Keratinocyte (primary cell): ENCODE measurements around the gene ARL6IP5. TPM values are rescaled to one million over a fixed set of nuclear protein-coding genes. Genes with fewer than 3 reads are reported as not detected.
A peak's percentile ranks its signal among the peaks of the same experiment; 100 is the strongest.

ENCODE experiments used
- DNase-seq: peaks from one replicate; pipeline ENCODE4 v3.0.0-alpha.2; 2011; ENCODE audit warnings: low read depth, missing footprints, low spot score
- FAIRE-seq: peaks from 2 replicates; lab custom pipeline; 2011; peaks lifted over from hg19 to GRCh38; lab: Jason Lieb, UNC
- H2AFZ ChIP-seq: 2 replicates; pipeline ENCODE4 v1.6.0; 2012; ENCODE audit warnings: low read length, control low read depth, inconsistent platforms; ENCODE audit not compliant: control insufficient read depth
- H3K27ac ChIP-seq: 2 replicates; pipeline ENCODE4 v1.5.1; 2011; ENCODE audit warnings: low read length; ENCODE audit not compliant: control insufficient read depth, insufficient read depth
- H3K27me3 ChIP-seq: 3 replicates; pipeline ENCODE4 v1.6.0; 2011; ENCODE audit warnings: low read length; ENCODE audit not compliant: control insufficient read depth, insufficient read depth; ENCODE audit errors: extremely low read depth
- H3K36me3 ChIP-seq, 2 experiments: 2 replicates in 1 of 2; 3 replicates in 1 of 2; pipeline ENCODE4 v1.5.1; 2011; ENCODE audit warnings: low read length in 2 of 2, mild to moderate bottlenecking in 1 of 2; ENCODE audit not compliant: control insufficient read depth in 2 of 2, insufficient read depth in 2 of 2; ENCODE audit errors: extremely low read depth in 1 of 2
- H3K4me1 ChIP-seq: 3 replicates; pipeline ENCODE4 v1.5.1; 2011; ENCODE audit warnings: low read length; ENCODE audit not compliant: control insufficient read depth, insufficient read depth; ENCODE audit errors: extremely low read depth
- H3K4me2 ChIP-seq: 3 replicates; pipeline ENCODE4 v1.6.0; 2011; ENCODE audit warnings: low read depth, low read length; ENCODE audit not compliant: control insufficient read depth, insufficient read depth; ENCODE audit errors: extremely low read depth
- H3K4me3 ChIP-seq, 3 experiments: fragments of 200-600 bp in 1 of 3; sonication (generic) in 1 of 3; 2 replicates in 2 of 3; 3 replicates in 1 of 3; pipeline ENCODE4 v1.5.1; 2011 to 2016; ENCODE audit warnings: low read length in 3 of 3, mild to moderate bottlenecking in 3 of 3, control low read depth in 2 of 3, inconsistent platforms in 1 of 3, low read depth in 1 of 3, mixed read lengths in 1 of 3, mixed run types in 1 of 3, moderate library complexity in 1 of 3; ENCODE audit not compliant: control insufficient read depth in 2 of 3, insufficient read depth in 2 of 3; ENCODE audit errors: extremely low read depth in 1 of 3
- H3K79me2 ChIP-seq: 2 replicates; pipeline ENCODE4 v1.6.0; 2012; ENCODE audit warnings: low read length; ENCODE audit not compliant: control insufficient read depth, insufficient read depth
- H3K9ac ChIP-seq: 3 replicates; pipeline ENCODE4 v1.6.0; 2011; ENCODE audit warnings: low read length; ENCODE audit not compliant: control insufficient read depth, insufficient read depth; ENCODE audit errors: extremely low read depth
- H3K9me1 ChIP-seq: 3 replicates; pipeline ENCODE4 v1.6.0; 2011; ENCODE audit warnings: low read length; ENCODE audit not compliant: control insufficient read depth, insufficient read depth; ENCODE audit errors: extremely low read depth
- H3K9me3 ChIP-seq: 2 replicates; pipeline ENCODE4 v1.5.1; 2012; ENCODE audit warnings: low read depth, low read length; ENCODE audit not compliant: control insufficient read depth
- H4K20me1 ChIP-seq: 3 replicates; pipeline ENCODE4 v1.6.0; 2011; ENCODE audit warnings: low read length; ENCODE audit not compliant: control insufficient read depth, insufficient read depth; ENCODE audit errors: extremely low read depth
- EZH2 ChIP-seq: IDR thresholded peaks from one replicate; pipeline ENCODE4 v1.6.1; 2012; ENCODE audit warnings: inconsistent platforms, mild to moderate bottlenecking, low read length, moderate library complexity
- dilution Hi-C: fragments of 300-500 bp; cut with MboI; formaldehyde crosslinking; loops from one replicate; pipeline ENCODE4 v1.7.0; 2020; ENCODE audit warnings: low sequenced_read_pairs; ENCODE audit not compliant: extremely low pct_ligation_motif_present
- polyA plus RNA-seq, 5 experiments: library from polyadenylated mRNA; depleted of rRNA in 3 of 5; stranded (reverse) in 3 of 5; stranded (forward) in 1 of 5; unstranded in 1 of 5; fragments of >200 nt; gene quantifications; 1 replicate in 1 of 5; 2 replicates in 3 of 5; 3 replicates in 1 of 5; pipeline versions ENCODE4 v1.2.1 to v1.2.3, GENCODE V29; 2011 to 2012; ENCODE audit warnings: missing spikeins in 2 of 5, low read depth in 1 of 5, low replicate concordance in 1 of 5
- TF ChIP-seq, protein P1 (sequence below), 3 experiments: IDR thresholded peaks in 1 of 3; conservative IDR thresholded peaks in 1 of 3; optimal IDR thresholded peaks in 1 of 3; 2 replicates in 2 of 3; 3 replicates in 1 of 3; pipeline versions ENCODE3 to v1.5.1; 2011; ENCODE audit warnings: low read length in 3 of 3, mild to moderate bottlenecking in 3 of 3, moderate library complexity in 2 of 3, control low read depth in 1 of 3, inconsistent platforms in 1 of 3; ENCODE audit not compliant: insufficient read depth in 2 of 3; ENCODE audit errors: extremely low read depth in 1 of 3

Gene ARL6IP5
- polyA plus RNA-seq, 1 donor (not counting 4 experiments of a cell fraction or from before 2014, with no cell fraction given) = 112 TPM

DNA sequence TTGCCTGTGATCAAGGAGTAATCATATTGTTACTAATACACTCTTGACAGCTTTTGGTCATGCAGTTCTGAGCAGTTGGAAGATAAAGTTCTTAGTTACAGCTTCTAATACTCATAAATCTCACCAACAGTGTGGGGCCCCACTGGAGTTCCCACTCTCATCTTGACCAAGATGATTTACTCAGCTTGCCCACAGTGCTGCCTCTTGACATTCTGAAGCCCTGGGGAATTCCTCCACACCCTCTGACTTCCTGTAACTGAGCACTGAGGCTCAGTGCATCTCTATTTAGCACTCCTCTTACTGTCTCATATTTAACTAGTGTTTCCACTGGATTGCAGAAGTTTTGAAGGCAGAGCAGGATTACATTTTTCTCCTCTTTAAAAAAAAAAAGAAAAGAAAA lies 1.9 kb upstream of the ARL6IP5 start:
- dilution Hi-C loops = no loop called here
- peak overlapping the region in 1 of 3 experiments; percentile 38 for H3K4me3 ChIP-seq
- DNase-seq = no peak

DNA sequence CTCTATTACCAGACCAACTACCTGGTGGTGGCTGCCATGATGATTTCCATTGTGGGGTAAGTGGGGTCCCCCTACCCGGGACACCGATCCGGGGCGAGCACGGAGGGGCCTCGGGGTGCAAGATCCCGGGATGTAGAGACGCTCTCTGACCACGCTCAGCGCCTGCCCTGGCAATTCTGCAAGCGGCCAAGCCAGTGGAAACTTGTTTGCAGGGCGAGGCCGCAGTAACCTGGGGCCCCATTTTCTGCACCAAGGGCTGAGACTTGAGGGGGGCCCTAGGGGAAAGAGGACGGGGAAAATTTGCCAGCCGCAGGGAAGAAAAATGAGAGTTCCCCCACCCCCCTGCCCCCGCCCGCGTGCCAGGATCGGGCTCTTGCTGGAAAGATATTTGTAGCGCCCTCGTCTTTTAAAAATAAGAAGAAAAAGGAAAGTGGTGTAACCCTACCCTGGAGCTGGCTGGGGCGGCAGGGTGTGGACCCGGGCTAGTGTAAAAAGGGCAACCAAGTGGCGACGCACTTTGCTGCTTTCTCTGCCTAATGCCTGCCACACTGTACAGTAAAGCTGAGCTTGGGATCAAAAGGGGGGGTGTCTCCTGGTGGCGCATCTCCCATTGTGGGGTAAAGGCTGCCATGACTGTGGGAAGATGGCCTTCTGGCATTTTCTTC lies 563 bp downstream of the ARL6IP5 start:
- Histone ChIP-seq H3K36me3 (peaks cover 1 to 3% of the 10 kb centered on the region in 2 experiments), H2AFZ (peak overlapping the region; percentile 74), H3K9me3 (no peaks in the 10 kb centered on the region), H3K9me1 (no peaks in the 10 kb centered on the region), H3K4me2 (peak overlapping the region; percentile 87), H4K20me1 (no peaks in the 10 kb centered on the region), H3K79me2 (peaks cover 32% of the 10 kb centered on the region), H3K27ac (peak overlapping the region; percentile 94), H3K9ac (peak overlapping the region; percentile 90), H3K4me3 (peak overlapping the region; percentile 74 to 94 (median 90)), H3K4me1 (peaks cover 79% of the 10 kb centered on the region), H3K27me3 (no peaks in the 10 kb centered on the region)
- FAIRE-seq (peak; percentile 5), DNase-seq (no peak)
- dilution Hi-C loops = no loop called here
- TF ChIP-seq EZH2 = no peak
- TF ChIP-seq, protein P1, sequence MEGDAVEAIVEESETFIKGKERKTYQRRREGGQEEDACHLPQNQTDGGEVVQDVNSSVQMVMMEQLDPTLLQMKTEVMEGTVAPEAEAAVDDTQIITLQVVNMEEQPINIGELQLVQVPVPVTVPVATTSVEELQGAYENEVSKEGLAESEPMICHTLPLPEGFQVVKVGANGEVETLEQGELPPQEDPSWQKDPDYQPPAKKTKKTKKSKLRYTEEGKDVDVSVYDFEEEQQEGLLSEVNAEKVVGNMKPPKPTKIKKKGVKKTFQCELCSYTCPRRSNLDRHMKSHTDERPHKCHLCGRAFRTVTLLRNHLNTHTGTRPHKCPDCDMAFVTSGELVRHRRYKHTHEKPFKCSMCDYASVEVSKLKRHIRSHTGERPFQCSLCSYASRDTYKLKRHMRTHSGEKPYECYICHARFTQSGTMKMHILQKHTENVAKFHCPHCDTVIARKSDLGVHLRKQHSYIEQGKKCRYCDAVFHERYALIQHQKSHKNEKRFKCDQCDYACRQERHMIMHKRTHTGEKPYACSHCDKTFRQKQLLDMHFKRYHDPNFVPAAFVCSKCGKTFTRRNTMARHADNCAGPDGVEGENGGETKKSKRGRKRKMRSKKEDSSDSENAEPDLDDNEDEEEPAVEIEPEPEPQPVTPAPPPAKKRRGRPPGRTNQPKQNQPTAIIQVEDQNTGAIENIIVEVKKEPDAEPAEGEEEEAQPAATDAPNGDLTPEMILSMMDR (optimal IDR thresholded peaks at IDR 0.05 in 1 of 3, IDR thresholded peaks at IDR 0.05 in 1 of 3, conservative IDR thresholded peaks at IDR 0.05 in 1 of 3; ENCODE audit: extremely low read depth in 1 of 3, insufficient read depth in 2 of 3, low read length in 3 of 3) = no peak

More for the DNA sequence above, 1.9 kb upstream of the ARL6IP5 start:
- H3K36me3 ChIP-seq = no peaks in the 10 kb centered on the region
- TF ChIP-seq EZH2 = no peak
- TF ChIP-seq, protein P1 (optimal IDR thresholded peaks at IDR 0.05 in 1 of 3, IDR thresholded peaks at IDR 0.05 in 1 of 3, conservative IDR thresholded peaks at IDR 0.05 in 1 of 3; ENCODE audit: extremely low read depth in 1 of 3, insufficient read depth in 2 of 3, low read length in 3 of 3) = no peak
- peak overlapping the region; percentile 62 for H3K4me2 ChIP-seq
- peaks cover 61% of the 10 kb centered on the region for H3K4me1 ChIP-seq
- H4K20me1 ChIP-seq = no peaks in the 10 kb centered on the region
- FAIRE-seq = peak; percentile 46
- H3K27me3 ChIP-seq = no peaks in the 10 kb centered on the region
- peak overlapping the region; percentile 34 for H2AFZ ChIP-seq
- no peaks in the 10 kb centered on the region for H3K9me3 ChIP-seq
- H3K79me2 ChIP-seq = peaks cover 35% of the 10 kb centered on the region
- no peaks in the 10 kb centered on the region for H3K9me1 ChIP-seq
- H3K9ac ChIP-seq = peak overlapping the region; percentile 35
- H3K27ac ChIP-seq = peak overlapping the region; percentile 94
